ENCODE results near the gene TUNAR.

TUNAR gene

DNA sequence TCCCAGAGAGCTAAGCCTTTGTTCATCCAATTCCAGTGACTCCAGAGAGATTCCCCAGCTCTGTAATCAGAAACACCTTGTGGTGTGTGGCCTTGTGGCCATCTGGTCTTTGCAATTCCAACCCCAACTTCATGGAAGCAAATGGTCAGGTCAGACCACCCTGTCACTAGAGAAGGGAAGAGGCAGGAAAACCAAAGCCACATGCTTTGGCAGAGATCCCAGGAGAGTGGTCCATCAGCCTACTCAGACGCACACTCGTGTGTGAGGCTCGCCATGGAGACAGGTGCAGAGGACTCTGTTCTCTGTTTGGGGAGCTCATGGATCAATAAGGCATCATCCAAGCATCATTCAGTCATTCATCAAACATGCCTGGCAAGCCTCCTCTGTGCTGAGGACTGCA lies 46.2 kb upstream of the TUNAR start:
- ATAC-seq, result no peak

DNA sequence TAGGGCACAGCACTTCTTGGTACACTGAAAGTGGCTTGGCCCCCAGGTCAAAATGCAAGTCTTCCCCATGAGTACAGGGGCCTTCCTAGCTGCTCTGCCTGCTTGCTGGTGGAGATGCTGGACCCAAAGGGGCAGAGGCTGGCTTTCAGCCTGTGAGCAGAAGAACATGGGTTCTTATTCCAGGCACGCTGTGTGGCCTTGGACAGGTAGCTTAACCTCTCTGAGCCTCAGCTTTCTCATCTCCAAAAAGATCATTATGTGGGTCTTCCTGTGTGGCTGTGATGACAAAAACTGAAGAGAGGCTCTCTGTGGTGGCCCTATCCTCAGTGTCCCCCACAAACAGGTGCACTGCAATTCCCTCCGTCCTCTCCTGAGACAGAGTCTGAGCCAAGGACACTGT lies 45.6 kb upstream of the TUNAR start:
- TF ChIP-seq ZNF8 (CRISPR knock-in tag; IDR thresholded peaks at IDR 0.05) (no peak), ZC3H10 (CRISPR knock-in tag; IDR thresholded peaks at IDR 0.05) (no peak), ZFP30 (CRISPR knock-in tag; IDR thresholded peaks at IDR 0.05) (no peak), PATZ1 (CRISPR knock-in tag; IDR thresholded peaks at IDR 0.05; ENCODE audit: borderline replicate concordance) (no peak), BACH2 (CRISPR knock-in tag; IDR thresholded peaks at IDR 0.05; ENCODE audit: borderline replicate concordance) (no peak), CREB5 (CRISPR knock-in tag; IDR thresholded peaks at IDR 0.05; ENCODE audit: low read depth) (no peak), ZFP3 (CRISPR knock-in tag; IDR thresholded peaks at IDR 0.05) (no peak), ARNTL (CRISPR knock-in tag; IDR thresholded peaks at IDR 0.05; ENCODE audit: borderline replicate concordance, low read depth) (no peak), OSR1 (CRISPR knock-in tag; IDR thresholded peaks at IDR 0.05) (no peak), SNAI2 (CRISPR knock-in tag; IDR thresholded peaks at IDR 0.05) (no peak), CSDC2 (CRISPR knock-in tag; IDR thresholded peaks at IDR 0.05) (no peak), TOX (CRISPR knock-in tag; IDR thresholded peaks at IDR 0.05; ENCODE audit: borderline replicate concordance) (no peak), TSHZ2 (CRISPR knock-in tag; IDR thresholded peaks at IDR 0.05) (no peak), ESRRG (CRISPR knock-in tag; IDR thresholded peaks at IDR 0.05) (no peak), TCF4 (CRISPR knock-in tag; IDR thresholded peaks at IDR 0.05; ENCODE audit: borderline replicate concordance) (no peak)
- TF ChIP-seq, protein P1, sequence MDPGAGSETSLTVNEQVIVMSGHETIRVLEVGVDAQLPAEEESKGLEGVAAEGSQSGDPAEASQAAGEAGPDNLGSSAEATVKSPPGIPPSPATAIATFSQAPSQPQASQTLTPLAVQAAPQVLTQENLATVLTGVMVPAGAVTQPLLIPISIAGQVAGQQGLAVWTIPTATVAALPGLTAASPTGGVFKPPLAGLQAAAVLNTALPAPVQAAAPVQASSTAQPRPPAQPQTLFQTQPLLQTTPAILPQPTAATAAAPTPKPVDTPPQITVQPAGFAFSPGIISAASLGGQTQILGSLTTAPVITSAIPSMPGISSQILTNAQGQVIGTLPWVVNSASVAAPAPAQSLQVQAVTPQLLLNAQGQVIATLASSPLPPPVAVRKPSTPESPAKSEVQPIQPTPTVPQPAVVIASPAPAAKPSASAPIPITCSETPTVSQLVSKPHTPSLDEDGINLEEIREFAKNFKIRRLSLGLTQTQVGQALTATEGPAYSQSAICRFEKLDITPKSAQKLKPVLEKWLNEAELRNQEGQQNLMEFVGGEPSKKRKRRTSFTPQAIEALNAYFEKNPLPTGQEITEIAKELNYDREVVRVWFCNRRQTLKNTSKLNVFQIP (CRISPR knock-in tag; IDR thresholded peaks at IDR 0.05; ENCODE audit: borderline replicate concordance, low read depth), result no peak
- ATAC-seq, result no peak

More for the DNA sequence above, 46.2 kb upstream of the TUNAR start:
- TF ChIP-seq ZNF8 (CRISPR knock-in tag; IDR thresholded peaks at IDR 0.05), result no peak
- TF ChIP-seq GLIS3 (CRISPR knock-in tag; IDR thresholded peaks at IDR 0.05), result no peak
- TF ChIP-seq ZFP30 (CRISPR knock-in tag; IDR thresholded peaks at IDR 0.05), result no peak
- no peak for TF ChIP-seq ZNF565 (CRISPR knock-in tag; conservative IDR thresholded peaks at IDR 0.05; ENCODE audit: low read depth)

DNA sequence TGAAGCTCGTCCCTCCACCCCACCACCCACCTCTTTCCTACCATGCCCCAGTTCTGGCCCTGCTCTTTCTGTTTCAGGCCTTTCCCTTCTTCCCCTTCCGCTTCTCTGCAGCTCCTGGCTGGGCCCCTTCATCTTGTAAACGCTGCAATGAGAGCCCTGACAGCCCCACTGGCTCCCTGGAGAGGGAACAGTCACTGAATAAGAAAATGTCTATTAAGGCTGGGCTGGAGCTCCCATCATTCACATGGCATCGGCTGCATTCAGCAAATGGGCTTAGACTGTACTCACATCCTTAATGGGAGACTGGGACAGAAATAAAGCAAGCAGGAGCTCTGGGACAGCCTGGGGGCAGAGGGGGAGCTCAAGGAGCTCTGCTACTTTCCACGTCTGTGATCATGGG lies 45.2 kb upstream of the TUNAR start:
- no peak for ATAC-seq
- no peak for TF ChIP-seq TOX (CRISPR knock-in tag; IDR thresholded peaks at IDR 0.05; ENCODE audit: borderline replicate concordance)
- TF ChIP-seq CSDC2 (CRISPR knock-in tag; IDR thresholded peaks at IDR 0.05), result no peak
- no peak for TF ChIP-seq RARB (CRISPR knock-in tag; IDR thresholded peaks at IDR 0.05)
- no peak for TF ChIP-seq ZFP30 (CRISPR knock-in tag; IDR thresholded peaks at IDR 0.05)
- no peak for TF ChIP-seq ARNTL (CRISPR knock-in tag; IDR thresholded peaks at IDR 0.05; ENCODE audit: borderline replicate concordance, low read depth)
- no peak for TF ChIP-seq PATZ1 (CRISPR knock-in tag; IDR thresholded peaks at IDR 0.05; ENCODE audit: borderline replicate concordance)
- TF ChIP-seq, protein P2, sequence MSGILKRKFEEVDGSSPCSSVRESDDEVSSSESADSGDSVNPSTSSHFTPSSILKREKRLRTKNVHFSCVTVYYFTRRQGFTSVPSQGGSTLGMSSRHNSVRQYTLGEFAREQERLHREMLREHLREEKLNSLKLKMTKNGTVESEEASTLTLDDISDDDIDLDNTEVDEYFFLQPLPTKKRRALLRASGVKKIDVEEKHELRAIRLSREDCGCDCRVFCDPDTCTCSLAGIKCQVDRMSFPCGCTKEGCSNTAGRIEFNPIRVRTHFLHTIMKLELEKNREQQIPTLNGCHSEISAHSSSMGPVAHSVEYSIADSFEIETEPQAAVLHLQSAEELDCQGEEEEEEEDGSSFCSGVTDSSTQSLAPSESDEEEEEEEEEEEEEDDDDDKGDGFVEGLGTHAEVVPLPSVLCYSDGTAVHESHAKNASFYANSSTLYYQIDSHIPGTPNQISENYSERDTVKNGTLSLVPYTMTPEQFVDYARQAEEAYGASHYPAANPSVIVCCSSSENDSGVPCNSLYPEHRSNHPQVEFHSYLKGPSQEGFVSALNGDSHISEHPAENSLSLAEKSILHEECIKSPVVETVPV (CRISPR knock-in tag; IDR thresholded peaks at IDR 0.05), result no peak
- no peak for TF ChIP-seq ISL1 (CRISPR knock-in tag; IDR thresholded peaks at IDR 0.05)
- TF ChIP-seq ZFP3 (CRISPR knock-in tag; IDR thresholded peaks at IDR 0.05), result no peak
- no peak for TF ChIP-seq CREB5 (CRISPR knock-in tag; IDR thresholded peaks at IDR 0.05; ENCODE audit: low read depth)
- no peak for TF ChIP-seq TSHZ2 (CRISPR knock-in tag; IDR thresholded peaks at IDR 0.05)
- no peak for TF ChIP-seq ZC3H10 (CRISPR knock-in tag; IDR thresholded peaks at IDR 0.05)
